HG03342 (cell line): ENCODE data around the gene RCOR2.

ENCODE experiments used
- ATAC-seq: cut with Tn5 transposase; IDR thresholded peaks from one replicate; pipeline ENCODE4 v1.9.1; 2021; ENCODE audit warnings: mild to moderate bottlenecking, moderate library complexity; ENCODE audit not compliant: unreplicated experiment

RCOR2 gene

DNA sequence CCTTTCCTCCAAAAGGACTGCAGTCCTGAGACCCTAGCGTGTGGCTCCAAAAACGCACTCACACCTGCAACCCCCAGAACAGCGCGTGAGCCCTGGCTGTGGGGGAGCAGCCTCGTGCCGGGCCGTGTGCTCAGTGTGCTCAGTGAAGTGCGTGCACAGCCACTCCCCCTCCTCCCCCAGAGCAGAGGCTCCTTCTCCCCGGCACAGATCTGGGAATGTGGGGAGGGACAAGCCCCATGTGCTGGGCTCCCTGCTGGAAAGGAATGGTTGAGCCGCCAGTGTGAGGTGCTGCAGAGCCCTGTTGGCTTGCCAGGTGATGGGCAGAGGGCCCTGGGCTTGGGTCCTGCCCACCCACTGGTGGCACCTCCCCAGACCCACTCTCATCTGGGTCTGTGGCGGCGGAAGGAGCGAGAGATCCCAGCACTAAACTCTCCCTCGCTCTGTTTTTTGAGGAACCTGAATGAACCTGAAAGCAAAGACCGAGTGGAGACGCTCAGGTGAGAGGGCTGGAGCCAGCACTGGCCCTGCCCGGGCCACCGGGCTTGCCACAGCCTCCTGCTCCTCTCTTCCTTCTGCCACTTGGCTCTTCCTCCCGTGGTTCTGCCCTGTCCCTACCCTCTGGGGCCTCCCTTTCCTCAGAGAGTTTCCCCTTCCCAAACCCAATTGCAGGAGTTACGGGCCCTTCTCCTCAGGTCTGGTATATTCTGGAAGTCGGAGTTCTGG is 9.0 kb downstream of the RCOR2 start:
- no peak for ATAC-seq

DNA sequence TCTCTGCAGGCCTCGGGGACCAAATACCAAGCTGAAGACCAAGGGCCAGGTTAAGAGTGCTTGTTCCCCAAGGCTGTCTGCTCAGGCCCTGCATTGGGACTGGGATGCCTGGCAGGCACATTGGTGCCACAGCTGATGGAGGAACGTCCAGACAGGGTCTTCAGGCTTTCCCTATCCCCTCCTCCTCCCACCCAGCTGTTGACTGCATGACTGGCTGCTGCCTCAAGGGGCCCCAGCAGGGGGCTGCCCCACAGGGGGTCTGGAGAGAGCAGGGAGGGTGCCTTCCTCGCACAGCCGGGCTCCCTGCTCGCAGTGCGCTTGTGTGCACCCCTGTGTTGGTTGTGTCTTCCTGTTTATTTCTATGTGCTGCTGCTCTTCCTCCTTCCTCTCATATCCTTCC is 9.9 kb downstream of the RCOR2 start:
- no peak for ATAC-seq

DNA sequence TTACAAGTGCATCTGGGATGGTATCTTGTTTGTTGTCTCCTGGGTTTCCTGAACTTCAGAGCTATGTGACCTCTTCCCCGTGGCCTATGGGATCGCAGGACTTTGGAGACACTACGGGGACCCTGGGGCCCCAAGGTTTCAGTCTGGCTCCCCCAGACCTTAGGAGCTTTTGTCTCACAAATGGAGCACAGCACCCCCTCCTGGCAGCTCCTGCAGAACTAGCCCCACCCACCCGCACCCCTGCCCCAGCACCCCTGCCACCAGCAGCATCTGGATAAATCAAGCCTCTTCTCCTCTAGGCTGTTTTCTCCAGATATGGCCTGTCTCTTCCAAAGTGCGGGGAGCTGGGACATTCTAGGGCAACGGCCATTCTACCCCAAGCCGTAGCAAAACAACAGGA is 10.4 kb downstream of the RCOR2 start:
- ATAC-seq, result no peak

DNA sequence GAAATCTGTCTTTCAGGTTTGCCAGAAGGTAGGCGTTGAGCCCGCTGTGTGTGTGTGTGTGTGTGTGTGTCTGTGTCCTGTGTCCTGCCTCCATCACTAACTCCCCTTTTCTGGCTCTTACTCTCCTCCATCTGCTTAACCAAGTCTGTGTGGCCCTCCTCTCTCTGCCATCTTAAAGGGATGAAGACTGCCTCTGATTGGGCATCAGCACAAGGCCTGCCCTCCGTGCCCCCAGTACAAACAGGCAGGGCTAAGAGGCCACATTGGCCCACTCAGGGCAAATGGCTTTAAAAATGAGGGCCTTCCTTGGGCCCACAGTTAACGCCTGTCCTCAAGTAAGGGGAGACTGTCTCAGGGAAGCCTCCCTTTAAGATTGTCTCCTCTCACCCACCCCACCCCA is 10.9 kb downstream of the RCOR2 start:
- ATAC-seq, result no peak

DNA sequence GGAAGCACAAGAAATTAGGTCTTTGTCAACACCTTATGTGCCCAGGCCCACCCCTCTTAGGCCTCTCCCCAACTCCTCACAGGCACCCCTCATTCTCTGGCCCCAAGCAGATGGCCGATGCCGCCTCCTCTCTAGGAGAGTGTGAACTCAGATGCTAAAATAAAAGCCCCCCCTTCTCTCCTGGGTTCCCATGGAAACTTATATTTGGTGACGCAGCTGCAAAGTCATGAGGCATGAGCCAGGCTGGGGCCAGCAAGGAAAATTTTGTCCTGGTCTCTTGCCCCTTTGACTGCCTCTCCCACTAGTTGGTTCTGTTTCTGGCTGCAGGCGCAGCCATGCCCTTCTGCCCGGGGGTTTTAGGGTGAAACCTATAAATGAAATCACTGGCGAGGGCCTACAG is 11.8 kb downstream of the RCOR2 start:
- ATAC-seq, result no peak

DNA sequence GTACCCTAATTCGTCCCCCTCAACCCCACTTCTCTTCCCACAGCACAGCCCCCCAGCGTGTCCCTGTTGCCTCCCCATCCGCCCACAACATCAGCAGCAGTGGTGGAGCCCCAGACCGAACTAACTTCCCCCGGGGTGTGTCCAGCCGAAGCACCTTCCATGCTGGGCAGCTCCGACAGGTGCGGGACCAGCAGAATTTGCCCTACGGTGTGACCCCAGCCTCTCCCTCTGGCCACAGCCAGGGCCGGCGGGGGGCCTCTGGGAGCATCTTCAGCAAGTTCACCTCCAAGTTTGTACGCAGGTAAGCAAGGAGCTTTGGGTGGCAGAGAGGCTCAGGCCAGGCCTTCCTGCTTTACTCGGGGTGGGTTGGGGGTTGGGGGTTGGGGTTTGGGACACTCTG is 12.2 kb downstream of the RCOR2 start:
- no peak for ATAC-seq

DNA sequence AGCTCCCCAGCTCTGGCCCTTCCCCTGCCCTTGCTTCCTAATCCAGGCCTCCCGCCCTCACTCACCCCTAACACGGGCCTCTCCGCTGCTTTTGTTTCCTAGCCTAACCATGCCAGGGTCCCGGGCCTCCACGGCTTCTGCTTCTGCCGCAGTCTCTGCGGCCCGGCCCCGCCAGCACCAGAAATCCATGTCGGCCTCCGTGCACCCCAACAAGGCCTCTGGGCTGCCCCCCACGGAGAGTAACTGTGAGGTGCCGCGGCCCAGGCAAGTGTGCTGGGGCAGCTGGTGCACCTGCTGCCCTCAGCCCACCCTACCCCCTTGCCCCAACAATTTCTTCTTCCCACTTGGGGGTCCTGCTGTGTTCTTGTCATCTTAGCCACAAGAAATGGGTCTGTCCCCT is 13.1 kb downstream of the RCOR2 start:
- ATAC-seq, result no peak

DNA sequence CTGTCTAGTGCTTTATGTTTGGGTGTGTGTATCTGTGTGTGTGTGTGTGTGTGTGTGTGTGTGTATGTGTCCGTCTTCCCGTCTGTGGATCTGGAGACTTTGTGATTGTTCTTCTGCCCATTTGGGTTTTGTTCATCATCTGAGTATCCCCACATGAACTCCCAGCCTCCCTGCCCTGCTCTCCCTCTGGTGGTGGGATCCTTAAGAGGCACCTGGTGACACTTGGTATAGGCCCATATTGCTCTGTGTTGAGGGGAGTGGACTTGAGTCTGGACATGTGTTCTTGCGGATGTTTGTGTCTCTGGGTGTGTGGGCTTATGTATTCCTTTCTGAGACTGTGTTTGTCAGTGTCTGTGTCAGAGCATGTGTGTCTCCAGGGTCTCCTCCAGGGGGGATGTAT is 15.3 kb downstream of the RCOR2 start:
- ATAC-seq, result no peak

DNA sequence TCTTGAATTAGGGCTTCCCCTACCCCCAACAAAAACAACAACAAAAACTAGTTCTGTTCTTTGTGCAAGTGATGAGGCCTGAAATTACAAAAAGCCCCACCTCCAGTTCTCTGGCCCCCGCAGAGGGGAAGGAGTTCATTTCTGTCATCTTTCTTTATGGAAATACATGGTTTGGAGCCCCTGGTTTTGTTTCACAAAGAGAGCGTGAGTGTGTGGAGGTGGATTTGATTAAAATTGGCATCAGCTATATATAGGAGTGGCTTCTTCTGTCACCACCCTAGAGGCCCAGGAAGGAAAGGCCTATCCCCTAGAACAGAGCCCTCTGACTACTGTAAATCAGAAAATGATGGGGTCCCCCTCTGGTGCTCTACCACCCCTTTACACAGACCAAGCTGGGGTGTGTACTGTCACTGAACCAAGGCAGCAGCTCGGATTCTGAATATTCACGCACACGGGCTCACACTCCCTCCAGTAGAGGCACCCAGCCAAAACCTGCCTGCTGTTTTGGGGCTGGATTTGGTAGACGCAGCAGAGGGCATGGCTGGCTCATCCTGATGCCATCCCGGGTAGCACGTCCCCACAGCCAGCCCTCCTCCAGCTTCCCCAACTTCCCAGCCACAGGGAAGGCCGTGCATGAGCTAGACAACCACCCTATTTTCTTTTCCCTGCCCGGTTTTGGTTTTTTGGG is 19.4 kb downstream of the RCOR2 start:
- no peak for ATAC-seq

DNA sequence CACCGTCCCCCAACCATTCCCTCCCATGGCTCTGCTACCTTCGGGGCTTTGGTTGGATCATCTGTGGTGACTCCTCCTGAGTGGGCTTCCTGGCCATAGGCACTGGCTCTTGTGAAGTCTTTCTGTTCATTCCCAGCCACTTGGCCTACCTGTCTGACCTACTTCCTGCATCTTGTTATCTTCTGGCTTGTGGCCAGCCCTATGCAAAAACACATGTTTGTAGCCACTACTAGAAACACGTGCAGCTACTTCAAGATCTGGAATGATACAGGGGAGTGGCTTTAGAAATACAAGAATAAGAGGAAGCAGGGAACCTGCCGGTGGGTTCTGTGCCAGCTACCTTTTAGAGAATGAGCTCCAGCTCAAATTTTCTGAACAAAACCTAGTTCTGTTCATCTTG is 20.9 kb downstream of the RCOR2 start:
- no peak for ATAC-seq

DNA sequence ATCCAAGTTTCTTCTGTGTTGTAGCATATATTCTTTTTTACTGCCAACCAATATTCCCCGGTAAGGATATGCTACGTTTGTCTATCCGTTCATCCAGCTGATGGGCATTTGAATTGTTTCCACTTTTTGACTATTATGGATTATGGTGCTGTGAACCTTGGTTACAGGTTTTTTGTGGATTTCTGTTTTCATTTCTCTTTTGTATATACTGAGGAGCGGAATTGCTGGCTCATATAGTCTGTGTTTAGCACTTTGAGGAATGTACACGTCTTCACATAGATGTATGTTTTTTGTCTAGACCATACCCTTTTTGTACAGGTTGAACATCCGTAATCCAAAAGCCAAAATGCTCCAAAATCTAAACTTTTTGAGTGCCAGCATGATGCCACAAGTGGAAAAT is 23.6 kb downstream of the RCOR2 start:
- no peak for ATAC-seq

DNA sequence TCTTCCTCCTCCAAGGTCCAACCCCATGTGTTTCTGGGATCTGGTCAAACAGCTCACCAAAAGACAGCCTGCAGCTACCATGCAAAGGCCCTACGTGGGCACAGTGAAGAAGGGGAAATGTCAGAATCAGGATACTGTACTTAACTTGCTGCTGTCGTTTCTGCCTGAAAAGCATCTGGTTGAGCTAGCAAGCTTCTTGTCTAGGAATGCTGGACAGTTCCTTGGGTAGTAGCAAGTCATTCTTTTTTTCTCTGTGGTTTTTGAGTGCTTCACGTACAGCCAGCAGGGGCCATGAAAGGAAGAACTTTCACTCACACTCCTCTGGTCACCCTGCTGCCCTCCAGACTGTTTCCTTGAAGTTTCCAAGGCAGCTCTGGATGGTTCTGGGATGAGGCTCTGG is 24.7 kb downstream of the RCOR2 start:
- ATAC-seq, result no peak

DNA sequence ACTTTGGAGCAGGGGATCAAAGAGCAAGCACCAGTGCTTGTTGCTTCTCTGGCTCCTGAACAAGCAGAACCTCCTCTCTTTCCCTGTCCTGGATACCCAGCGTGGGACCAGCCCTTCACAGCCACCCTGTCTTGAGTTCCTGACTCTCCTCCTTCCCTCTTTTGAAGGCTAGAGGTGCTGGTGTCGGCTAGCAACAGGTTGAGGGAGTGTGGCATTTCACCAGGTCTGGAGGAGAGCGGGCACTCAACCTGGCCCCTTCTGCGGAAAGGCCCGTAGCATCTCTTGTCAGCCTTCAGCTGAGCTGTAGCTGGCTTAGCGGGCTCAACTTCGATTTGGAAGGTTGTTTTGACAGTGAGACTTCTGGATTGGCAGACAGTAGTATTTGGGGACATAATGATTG is 26.6 kb downstream of the RCOR2 start:
- no peak for ATAC-seq

DNA sequence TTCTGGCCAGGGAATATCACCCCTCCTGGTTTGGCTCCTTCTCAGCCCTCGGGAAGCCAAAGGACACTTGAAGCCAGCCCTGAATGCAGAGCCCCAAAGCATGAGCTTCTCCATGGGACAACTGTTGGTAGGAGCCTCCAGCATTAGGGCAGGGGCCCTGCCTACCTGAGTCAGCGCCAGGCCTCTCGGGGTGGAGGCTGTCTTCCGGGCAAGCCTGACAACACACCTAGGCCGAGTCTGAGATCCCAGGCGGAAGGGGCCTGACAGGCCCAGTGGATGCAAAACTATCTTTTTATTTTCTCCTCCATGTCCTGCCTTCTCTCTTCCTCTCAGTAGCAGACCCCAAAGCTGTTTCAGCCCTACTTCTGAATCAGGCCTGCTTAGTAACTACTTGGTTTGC is 27.6 kb downstream of the RCOR2 start:
- no peak for ATAC-seq

DNA sequence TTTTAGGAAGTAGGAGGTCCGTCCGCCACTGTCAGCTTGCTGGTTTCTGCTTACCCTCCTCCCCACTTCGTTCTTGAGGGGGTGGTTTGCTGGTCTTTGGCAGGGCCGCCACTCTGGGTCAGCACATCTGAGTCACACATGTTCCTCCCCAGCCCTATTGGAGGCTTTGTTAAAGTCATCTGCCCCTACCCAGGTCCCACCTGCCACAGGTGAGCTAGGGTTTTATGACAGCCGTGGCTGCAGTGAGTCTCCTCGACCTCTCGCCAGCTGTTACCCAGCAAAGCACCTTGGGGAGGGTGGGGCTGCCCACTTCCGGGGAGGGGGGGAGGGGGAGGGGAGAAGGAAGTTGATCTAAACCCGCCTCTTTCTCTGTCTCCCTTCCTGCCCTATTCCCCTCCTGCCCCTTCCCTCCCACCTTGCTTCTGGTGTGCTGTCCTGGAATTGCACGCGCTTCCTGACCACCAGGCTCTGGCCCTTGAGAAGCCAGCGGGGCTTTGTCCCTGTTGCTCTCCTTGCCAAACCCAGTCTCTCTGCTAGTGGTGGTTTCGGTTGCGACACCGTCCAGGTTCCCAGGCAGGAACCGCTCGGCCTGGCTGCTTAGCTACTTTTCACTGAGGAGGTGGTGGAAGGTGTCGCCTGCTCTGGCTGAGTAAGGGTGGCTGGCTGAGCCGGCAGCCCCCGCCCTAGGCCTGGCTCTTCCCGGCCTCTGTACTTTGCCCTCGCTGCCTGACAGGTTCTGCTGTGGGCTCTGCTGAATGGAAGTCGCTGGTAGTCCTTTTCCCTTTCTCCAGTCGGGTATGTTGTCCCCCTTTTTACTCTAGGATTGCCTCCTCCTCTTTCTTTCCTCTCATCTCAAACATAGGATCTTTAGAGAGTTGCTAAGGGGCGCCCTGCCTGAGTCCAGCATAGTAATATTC is 28.5 kb downstream of the RCOR2 start:
- peak; percentile 57 for ATAC-seq

DNA sequence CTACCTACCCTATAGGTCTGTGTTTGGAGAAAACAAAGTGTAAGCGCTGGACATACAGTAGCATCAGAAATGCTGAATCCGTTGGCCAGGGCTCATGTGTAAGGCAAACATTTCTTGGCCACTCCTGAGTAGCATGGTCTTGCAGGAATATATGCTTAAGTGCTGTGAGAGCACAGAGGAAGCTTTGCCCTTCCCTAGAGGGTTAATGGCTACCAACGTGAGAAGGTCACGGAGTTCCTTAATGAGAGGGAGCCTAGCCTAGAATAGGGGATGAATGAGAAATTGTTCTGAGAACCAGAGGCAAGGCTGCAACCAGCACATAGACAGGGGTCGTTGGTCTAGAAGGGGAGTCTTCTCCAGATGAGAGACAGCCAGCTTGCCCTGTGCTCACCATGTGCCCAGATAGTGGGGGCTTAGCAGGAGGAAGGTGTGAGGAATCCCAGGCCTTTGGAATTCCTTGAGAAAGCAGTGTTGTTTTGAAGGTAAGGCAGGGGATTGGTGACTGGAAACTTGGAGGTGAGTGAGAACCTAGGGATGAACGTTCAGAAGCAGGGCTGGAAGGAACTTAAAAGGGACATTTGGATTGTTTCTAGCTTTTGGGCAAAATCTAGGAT is 29.5 kb downstream of the RCOR2 start:
- ATAC-seq, result no peak

DNA sequence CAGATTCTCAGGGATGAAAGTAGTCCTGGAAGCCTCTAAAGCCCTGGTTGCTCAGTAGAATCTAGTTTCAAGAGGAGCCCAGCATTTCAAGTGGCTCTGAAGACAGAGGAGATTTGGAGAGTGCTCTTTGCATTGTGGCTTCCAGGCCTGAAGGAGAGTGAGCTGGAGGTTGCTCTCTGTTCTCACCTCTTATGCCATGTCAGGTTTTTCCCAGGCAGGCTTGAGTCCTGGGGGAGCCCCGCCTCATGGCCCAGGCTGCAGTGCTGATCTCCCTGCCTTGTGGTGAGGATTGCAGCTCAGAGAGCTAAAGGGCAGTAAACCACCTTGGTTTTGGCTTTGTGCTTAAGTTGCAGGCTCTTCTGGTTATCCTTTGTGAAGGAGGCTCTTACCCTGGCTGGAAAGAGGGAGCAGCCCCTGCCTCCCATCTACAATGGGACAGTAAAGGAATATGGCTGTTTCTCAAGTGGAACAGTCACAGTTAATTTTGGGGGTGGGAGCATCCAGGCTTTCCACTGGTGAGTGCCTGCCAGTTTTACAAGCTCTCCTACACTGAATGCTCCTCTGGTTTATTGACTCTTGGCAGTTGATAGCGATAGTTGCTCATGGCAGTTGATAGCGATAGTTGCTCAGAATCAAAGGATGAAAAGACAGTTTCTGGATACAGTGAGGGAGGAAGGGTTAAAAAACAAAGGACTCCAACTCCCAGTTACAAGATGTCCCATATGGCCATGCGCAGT is 32.6 kb downstream of the RCOR2 start:
- no peak for ATAC-seq

DNA sequence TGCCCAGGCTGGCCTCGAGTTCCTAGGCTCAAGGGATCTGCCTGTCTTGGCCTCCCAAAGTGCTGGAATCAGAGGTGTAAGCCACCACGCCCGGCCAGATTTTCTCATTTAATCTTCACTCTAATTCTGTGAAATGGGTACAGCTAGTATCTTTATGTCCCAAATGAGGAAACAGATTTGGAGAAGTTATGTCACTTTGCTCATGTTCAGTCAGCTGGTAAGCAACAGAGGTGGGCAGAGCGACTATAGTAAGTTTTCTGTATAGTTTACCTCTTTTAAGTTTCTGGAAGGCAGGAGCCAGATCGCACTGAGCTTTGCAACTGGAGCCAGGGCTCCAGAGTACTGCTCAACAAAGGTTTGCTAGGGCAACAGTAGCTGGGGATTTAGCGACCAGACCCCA is 33.2 kb downstream of the RCOR2 start:
- no peak for ATAC-seq

DNA sequence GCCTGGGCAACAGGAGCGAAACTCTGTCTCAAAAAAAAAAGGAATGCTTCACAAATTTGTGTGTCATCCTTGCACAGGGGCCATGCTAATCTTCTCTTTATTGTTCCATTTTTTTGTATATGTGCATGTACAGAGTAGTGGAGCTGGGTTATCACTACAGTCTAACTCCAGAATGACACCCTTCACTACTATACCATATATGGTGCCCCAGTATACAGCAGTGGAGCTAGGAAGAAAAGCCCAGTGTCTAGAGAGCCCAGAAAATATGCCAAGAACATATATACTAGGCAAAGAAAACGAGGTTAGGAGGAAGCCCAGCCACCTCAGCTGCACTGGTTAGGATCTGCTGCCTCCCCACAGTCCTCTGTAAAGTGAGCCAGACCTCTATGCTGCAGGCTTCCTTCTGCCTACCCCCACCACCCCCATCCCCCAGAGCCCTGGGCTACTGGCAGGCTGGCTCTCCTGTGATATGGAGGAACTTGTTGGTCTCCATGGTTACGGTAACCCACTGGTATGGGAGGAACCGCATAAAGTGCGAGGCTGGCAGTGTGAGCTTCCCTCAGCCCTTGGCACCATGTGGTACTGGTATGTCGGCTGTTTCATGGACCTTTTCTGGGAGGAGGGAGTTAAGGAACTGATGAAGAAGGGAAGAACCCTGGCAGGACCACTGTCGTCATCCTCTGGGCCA is 34.3 kb downstream of the RCOR2 start:
- no peak for ATAC-seq

DNA sequence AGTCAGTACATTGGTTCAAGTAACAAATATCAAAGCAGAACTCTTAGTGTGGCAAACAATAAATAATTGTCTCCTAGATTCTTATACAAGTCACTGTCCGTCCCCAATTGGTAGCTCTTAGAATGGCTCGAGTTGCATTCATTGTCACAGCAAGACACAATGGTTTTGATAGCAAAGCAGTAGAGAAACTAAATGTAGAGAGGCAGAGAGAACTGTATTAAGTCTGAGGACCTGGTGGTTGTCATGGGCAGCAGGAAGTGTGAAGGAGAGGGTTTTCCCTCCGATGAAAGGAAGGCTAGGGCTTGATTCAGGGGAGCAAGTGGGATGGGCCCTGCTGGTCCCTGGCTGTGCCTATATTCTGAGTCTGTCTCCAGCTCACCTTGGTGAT is 36.6 kb downstream of the RCOR2 start:
- ATAC-seq, result no peak
